Left ventricle myocardium inferior (tissue), 1 donor: ENCODE results near the gene NFYA. TPM values are rescaled to one million over a fixed set of nuclear protein-coding genes. Genes with fewer than 3 reads are reported as not detected.
"Not testable (repeated sequence)": the region's sequence is repeated elsewhere in the genome, so short reads cannot be mapped to it uniquely, and the experiment has no call there.

ENCODE experiments used
- DNase-seq: peaks from one replicate; pipeline ENCODE4 v3.0.0-alpha.2; 2020
- H3K27ac ChIP-seq: fragments of 200-600 bp; replicated peaks from 2 replicates; pipeline ENCODE4 v1.8.0; 2021
- H3K27me3 ChIP-seq: fragments of 200-600 bp; 2 replicates; pipeline ENCODE4 v1.8.0; 2021; ENCODE audit warnings: low read depth
- H3K36me3 ChIP-seq: fragments of 200-600 bp; 2 replicates; pipeline ENCODE4 v1.8.0; 2021
- H3K4me1 ChIP-seq: fragments of 200-600 bp; 2 replicates; pipeline ENCODE4 v1.8.0; 2021
- H3K4me3 ChIP-seq: fragments of 200-600 bp; 2 replicates; pipeline ENCODE4 v1.8.0; 2021; ENCODE audit warnings: mild to moderate bottlenecking, moderate library complexity
- H3K9me3 ChIP-seq: fragments of 200-600 bp; replicated peaks from 2 replicates; pipeline ENCODE4 v1.8.0; 2021
- CTCF ChIP-seq: fragments of 200-600 bp; IDR thresholded peaks from 2 replicates; pipeline ENCODE4 v1.8.0; 2021; ENCODE audit warnings: antibody characterized with exemption, mild to moderate bottlenecking, borderline replicate concordance
- intact Hi-C: fragments of 100-400 bp; cut with micrococcal nuclease; formaldehyde crosslinking; loops from one replicate; pipeline ENCODE4 v1.11.0; 2022
- total RNA-seq: library from RNA; stranded (reverse); fragmentation: NEBNext Ultra II Directional; extraction: Animal tissue kit (Norgen Biotek cat#: 25700); gene quantifications from one replicate; pipeline ENCODE4 v1.2.1, GENCODE V29; 2021
- donor health status: DM: no; HTN: yes; CAD: no; lungs with severe emphysema.

The NFYA gene
- total RNA-seq, 1 donor from 2014 or later: 12.5 TPM

DNA sequence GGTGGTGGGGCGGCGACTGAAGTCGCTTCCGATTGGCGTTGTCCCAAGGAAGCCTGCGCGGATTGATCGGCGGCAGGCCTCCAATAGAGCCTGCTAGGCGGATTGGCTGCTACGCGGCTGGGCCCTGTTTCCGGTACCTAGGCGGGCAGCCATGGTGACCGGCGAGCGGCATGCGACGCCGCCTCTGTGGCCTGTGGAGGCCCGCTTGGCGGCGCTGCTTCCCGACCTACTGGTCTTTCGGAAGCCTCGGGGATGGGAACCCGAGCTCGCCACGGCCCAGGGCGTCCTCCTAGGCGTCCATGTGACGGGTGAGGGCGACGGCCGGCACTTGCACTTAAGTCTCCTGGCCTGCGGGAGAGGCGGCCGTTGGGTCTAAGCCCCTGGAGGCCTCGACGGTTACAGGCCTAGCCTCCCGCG, 28.1 kb downstream of the NFYA start:
- TF ChIP-seq CTCF: no peak
- Histone ChIP-seq H3K27me3 (no peaks in the 10 kb centered on the region), H3K9me3 (no peaks in the 10 kb centered on the region), H3K4me1 (peaks cover 21% of the 10 kb centered on the region), H3K4me3 (no peak overlapping the region), H3K36me3 (peaks cover 47% of the 10 kb centered on the region), H3K27ac (no peak overlapping the region)
- DNase-seq: peak; percentile 16
- intact Hi-C loops: no loop called here

DNA sequence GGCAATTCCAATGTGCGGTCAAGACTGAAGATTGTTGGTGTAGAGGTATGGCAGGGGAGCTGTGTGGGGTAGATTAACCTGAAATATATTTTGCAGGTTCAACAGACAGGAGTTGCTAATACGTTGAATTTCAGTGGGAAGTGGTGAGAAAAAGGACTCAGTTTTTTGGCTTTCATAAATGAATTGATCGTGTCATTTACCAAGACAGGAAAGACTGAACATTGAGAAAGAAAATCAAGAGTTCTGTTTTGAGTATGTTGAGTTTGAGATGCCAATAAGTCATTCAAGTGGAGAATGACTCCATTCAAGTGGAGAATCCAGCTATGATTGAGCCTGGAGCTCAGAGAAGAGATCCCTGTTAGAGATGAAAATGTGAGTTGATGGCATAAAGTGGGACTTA, 31.1 kb downstream of the NFYA start:
- Histone ChIP-seq H3K36me3 (peaks cover 19% of the 10 kb centered on the region), H3K27ac (no peak overlapping the region), H3K4me1 (peaks cover 5% of the 10 kb centered on the region), H3K27me3 (no peaks in the 10 kb centered on the region), H3K9me3 (no peaks in the 10 kb centered on the region), H3K4me3 (no peak overlapping the region)
- intact Hi-C loops: no loop called here
- no peak for TF ChIP-seq CTCF
- no peak for DNase-seq

- no peak for DNase-seq
- Histone ChIP-seq H3K27me3 (no peaks in the 10 kb centered on the region), H3K9me3 (no peaks in the 10 kb centered on the region), H3K4me1 (no peaks in the 10 kb centered on the region), H3K36me3 (peaks cover 10% of the 10 kb centered on the region), H3K27ac (no peak overlapping the region), H3K4me3 (no peak overlapping the region)
- TF ChIP-seq CTCF: no peak
- intact Hi-C loops: no loop called here
These were observed 38.2 kb downstream of the NFYA start for GRCh38 chr6:41111017-41111416.

- H3K4me3 ChIP-seq, DNase-seq, intact Hi-C loops, H3K9me3 ChIP-seq, H3K27ac ChIP-seq, H3K27me3 ChIP-seq, H3K36me3 ChIP-seq, H3K4me1 ChIP-seq: not testable (repeated sequence)
These were observed 42.3 kb downstream of the NFYA start for GRCh38 chr6:41115027-41115426.

GRCh38 chr6:41119508-41119907, 46.7 kb downstream of the NFYA start:
- no peaks in the 10 kb centered on the region for H3K9me3 ChIP-seq
- no peaks in the 10 kb centered on the region for H3K4me1 ChIP-seq
- TF ChIP-seq CTCF: no peak
- H3K36me3 ChIP-seq: peaks cover 23% of the 10 kb centered on the region
- intact Hi-C loops: no loop called here
- no peaks in the 10 kb centered on the region for H3K27me3 ChIP-seq
- no peak overlapping the region for H3K4me3 ChIP-seq
- H3K27ac ChIP-seq: no peak overlapping the region
- DNase-seq: no peak

DNA sequence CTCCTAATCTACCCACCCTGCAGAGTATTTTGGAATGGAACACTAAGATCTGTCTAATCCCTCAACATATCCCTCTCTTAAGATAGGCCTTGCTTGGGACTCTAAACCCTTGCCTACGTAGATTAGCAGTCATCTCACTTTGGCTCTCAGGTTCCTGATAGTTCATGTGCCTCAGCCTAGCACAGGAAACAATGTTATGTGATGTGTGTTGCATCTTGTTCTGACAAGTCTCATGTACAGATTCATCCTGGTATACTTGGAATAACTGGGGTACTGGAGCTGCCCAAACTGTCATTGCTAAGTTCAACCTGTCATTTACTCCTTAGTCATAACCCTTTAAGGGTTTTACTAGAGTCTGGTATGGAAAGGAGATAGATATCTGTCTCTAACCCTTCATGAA, 47.3 kb downstream of the NFYA start:
- Histone ChIP-seq H3K36me3 (peaks cover 27% of the 10 kb centered on the region), H3K4me1 (no peaks in the 10 kb centered on the region), H3K27me3 (no peaks in the 10 kb centered on the region), H3K9me3 (no peaks in the 10 kb centered on the region), H3K4me3 (no peak overlapping the region), H3K27ac (no peak overlapping the region)
- no peak for DNase-seq
- no peak for TF ChIP-seq CTCF
- intact Hi-C loops: no loop called here
